ENCODE data around the gene ITGA11.

Gene ITGA11

GRCh38 chr15:68262514-68263356 is 169.2 kb downstream of the ITGA11 start:
- Mint-ChIP-seq H3K27me3 (peaks cover 55% of the 10 kb centered on the region), H3K4me1 (no peaks in the 10 kb centered on the region), H3K9me3 (no peaks in the 10 kb centered on the region), H3K36me3 (no peaks in the 10 kb centered on the region), H3K4me3 (no peak overlapping the region), H3K27ac (no peak overlapping the region)
- no peak for ATAC-seq

- ATAC-seq, result no peak
- no peaks in the 10 kb centered on the region for H3K9me3 Mint-ChIP-seq
- H3K27ac Mint-ChIP-seq, result no peak overlapping the region
- H3K27me3 Mint-ChIP-seq, result peaks cover 48% of the 10 kb centered on the region
- no peaks in the 10 kb centered on the region for H3K4me1 Mint-ChIP-seq
- H3K4me3 Mint-ChIP-seq, result no peak overlapping the region
- H3K36me3 Mint-ChIP-seq, result no peaks in the 10 kb centered on the region
Measured at GRCh38 chr15:68261980-68262379, 170.0 kb downstream of the ITGA11 start.

GRCh38 chr15:68261241-68261640 is 170.7 kb downstream of the ITGA11 start:
- no peak overlapping the region for H3K27ac Mint-ChIP-seq
- H3K9me3 Mint-ChIP-seq, result no peaks in the 10 kb centered on the region
- H3K4me3 Mint-ChIP-seq, result no peak overlapping the region
- H3K36me3 Mint-ChIP-seq, result no peaks in the 10 kb centered on the region
- H3K27me3 Mint-ChIP-seq, result peaks cover 50% of the 10 kb centered on the region
- H3K4me1 Mint-ChIP-seq, result no peaks in the 10 kb centered on the region
- no peak for ATAC-seq

GRCh38 chr15:68259883-68260282 is 172.1 kb downstream of the ITGA11 start:
- H3K9me3 Mint-ChIP-seq, result no peaks in the 10 kb centered on the region
- H3K4me1 Mint-ChIP-seq, result no peaks in the 10 kb centered on the region
- peaks cover 42% of the 10 kb centered on the region for H3K27me3 Mint-ChIP-seq
- no peak overlapping the region for H3K4me3 Mint-ChIP-seq
- H3K27ac Mint-ChIP-seq, result no peak overlapping the region
- H3K36me3 Mint-ChIP-seq, result no peaks in the 10 kb centered on the region
- no peak for ATAC-seq

GRCh38 chr15:68258692-68259091 is 173.3 kb downstream of the ITGA11 start:
- no peak overlapping the region for H3K4me3 Mint-ChIP-seq
- no peak overlapping the region for H3K27ac Mint-ChIP-seq
- ATAC-seq, result no peak
- no peaks in the 10 kb centered on the region for H3K4me1 Mint-ChIP-seq
- peaks cover 39% of the 10 kb centered on the region for H3K27me3 Mint-ChIP-seq
- no peaks in the 10 kb centered on the region for H3K36me3 Mint-ChIP-seq
- H3K9me3 Mint-ChIP-seq, result no peaks in the 10 kb centered on the region

- ATAC-seq, result peak; percentile 76
- peaks cover 23% of the 10 kb centered on the region for H3K27me3 Mint-ChIP-seq
- peak overlapping the region; percentile 72 for H3K4me3 Mint-ChIP-seq
- no peaks in the 10 kb centered on the region for H3K9me3 Mint-ChIP-seq
- H3K4me1 Mint-ChIP-seq, result no peaks in the 10 kb centered on the region
- no peaks in the 10 kb centered on the region for H3K36me3 Mint-ChIP-seq
- H3K27ac Mint-ChIP-seq, result peak overlapping the region; percentile 35
Measured at GRCh38 chr15:68256675-68257450, 175.1 kb downstream of the ITGA11 start.

GRCh38 chr15:68252925-68253534 is 178.9 kb downstream of the ITGA11 start:
- Mint-ChIP-seq H3K36me3 (no peaks in the 10 kb centered on the region), H3K27ac (no peak overlapping the region), H3K9me3 (no peaks in the 10 kb centered on the region), H3K27me3 (peaks cover 31% of the 10 kb centered on the region), H3K4me3 (no peak overlapping the region), H3K4me1 (peaks cover 6% of the 10 kb centered on the region)
- ATAC-seq, result no peak

- H3K4me1 Mint-ChIP-seq, result peaks cover 6% of the 10 kb centered on the region
- no peak for ATAC-seq
- H3K4me3 Mint-ChIP-seq, result no peak overlapping the region
- no peak overlapping the region for H3K27ac Mint-ChIP-seq
- H3K36me3 Mint-ChIP-seq, result peaks cover 10% of the 10 kb centered on the region
- H3K27me3 Mint-ChIP-seq, result peaks cover 32% of the 10 kb centered on the region
- peaks cover 6% of the 10 kb centered on the region for H3K9me3 Mint-ChIP-seq
Measured at GRCh38 chr15:68249058-68249713, 182.8 kb downstream of the ITGA11 start.
